GM21526 (cell line): Measurements from ENCODE around the gene LPIN2.

Experiments used
- ATAC-seq: cut with Tn5 transposase; IDR thresholded peaks from one replicate; pipeline ENCODE4 v1.9.1; 2021; ENCODE audit warnings: moderate library complexity; ENCODE audit not compliant: unreplicated experiment, low FRiP score

Gene LPIN2

DNA sequence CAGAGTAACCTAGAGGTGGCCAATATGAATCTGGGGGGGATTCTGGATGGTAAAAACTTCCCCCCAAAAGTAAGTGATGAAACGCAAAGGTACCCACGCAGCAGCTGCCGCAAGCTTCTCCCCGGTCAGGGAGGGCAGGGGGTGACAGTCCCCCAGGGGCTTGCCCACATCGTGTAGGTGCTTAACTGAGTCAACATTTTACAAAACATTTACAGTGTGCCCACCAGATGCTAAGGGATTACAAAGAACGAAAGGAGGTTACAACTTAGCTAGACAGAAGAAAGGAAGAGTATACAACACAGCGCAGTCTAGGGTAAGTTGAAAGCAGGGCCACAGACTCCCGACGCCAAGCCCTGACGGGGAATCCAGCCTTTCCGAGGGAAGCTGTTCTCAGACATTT, 45.6 kb downstream of the LPIN2 start:
- ATAC-seq: no peak

DNA sequence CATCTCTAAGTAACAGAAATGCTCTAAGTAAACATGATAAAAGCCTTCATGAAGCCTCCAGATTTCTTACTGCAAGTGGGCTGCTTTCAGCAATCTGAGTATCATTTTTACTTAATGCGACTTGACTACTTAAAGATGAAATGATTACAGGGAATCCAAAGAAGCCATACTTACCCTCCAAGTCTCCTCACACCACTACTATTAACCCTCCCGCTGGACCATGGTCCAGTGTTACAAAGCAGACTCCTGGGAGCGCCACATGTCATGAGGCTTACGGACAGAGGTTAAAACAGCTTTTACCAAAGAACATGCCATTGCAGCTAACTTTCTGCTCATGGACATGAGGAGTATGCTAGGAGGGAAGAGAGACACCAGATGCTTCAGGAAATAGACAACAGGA, 46.4 kb downstream of the LPIN2 start:
- ATAC-seq: no peak

DNA sequence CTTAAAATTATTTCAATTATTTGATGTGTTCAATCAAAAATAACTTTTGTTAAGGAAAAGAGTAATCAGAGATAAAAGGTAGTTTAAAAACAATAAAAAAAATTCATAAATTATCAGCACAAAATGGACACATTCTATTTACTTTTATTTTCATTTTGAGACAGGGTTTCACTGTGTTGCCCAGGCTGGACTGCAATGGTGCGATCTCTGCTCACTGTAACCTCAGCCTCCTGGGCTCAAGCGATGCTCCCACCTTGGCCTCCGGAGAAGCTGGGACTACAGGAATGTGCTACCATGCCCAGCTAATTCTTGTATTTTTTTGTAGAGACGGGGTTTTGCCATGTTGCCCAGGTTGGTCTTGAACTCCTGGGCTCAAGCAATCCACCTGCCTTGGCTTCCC, 47.1 kb downstream of the LPIN2 start:
- no peak for ATAC-seq

DNA sequence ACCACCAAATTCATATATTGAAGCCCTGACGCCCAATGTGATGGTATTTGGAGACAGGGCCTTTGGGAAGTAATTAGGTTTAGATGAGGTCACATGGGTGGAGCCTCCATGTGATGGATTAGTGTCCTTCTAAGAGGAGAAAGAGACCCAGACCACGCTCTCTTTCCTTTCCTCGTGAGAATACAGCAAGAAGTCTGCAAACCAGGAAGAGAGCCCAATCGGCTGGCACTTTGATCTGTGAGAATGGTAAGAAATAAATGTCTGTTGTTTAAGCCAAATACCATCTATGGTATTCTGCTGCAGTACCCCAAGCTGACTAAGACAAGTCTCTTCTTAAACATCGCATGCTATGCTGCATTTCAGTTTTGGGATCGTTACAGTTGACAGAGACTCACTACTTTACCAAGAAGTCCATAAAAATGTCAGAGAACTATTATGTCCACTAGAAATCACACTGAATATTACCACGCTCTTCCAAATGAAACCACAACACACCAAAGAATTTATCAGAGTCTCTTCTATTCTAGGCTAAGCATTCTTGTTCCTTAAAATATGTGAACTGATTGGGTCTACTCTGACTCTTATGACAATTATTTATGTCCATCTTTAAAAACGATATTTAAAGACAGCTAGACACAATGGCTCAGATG, 48.5 kb downstream of the LPIN2 start:
- no peak for ATAC-seq
